NCI-H1930 (cell line): ENCODE data around the gene KANK2.

Source experiments
- DNase-seq, 2 experiments: peaks; one replicate each; lab custom pipeline; 2025; lab: John Stamatoyannopoulos, UW

KANK2 gene

DNA sequence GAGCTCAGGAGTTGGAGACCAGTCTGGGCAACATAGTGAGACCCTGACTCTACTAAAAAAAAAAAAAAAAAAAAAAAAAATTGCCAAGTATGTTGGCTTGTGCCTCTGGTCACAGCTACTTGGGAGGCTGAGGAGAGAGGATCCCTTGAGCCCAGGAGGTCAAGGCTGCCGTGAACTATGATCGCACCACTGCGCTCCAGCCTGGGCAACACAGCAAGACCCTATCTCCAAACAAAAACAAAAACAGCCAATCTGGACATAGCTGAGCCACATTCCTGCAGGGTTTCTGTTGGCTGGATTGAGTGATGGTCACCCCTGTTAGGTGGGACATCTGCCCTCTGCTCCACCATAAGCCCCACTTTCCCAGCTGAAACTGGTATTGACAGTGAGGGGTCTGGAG, 28.5 kb upstream of the KANK2 start:
- no peak for DNase-seq

DNA sequence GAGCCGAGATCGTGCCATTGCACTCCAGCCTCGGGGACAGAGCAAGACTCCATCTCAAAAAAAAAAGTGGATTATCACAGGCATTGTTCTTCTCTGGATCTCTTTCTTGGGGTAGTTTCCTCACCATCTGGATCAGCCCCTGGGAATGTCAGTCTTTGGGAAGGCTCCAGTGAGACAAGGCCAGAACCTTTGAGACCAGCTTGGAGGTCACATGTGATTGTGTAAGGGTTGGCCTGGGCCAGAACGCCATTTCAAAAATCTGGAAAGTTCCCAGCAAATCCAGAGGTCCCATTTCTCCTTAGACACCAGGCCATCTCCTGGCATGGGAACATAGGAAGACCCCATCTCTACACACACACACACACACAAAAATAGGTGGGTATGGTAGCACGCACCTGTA, 27.8 kb upstream of the KANK2 start:
- no peak for DNase-seq

DNA sequence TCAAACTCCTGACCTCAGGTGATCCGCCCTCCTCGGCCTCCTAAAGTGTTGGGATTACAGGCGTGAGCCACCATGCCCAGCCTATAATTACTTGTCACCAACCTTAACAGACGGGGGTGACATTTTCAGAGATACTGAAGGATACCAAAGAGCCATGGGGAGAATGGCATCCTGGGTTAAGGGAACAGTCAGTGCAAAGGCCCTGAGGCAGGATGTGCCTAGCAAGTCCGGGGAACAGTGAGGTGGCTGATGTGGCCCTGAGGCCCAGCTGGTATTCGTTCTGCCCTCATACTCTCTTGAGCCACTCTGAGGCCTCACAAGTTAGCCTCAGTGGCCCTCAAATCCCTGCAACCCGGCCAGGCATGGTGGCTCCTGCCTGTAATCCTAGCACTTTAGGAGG, 27.1 kb upstream of the KANK2 start:
- no peak for DNase-seq

GRCh38 chr19:11223200-11223599, 25.9 kb upstream of the KANK2 start:
- no peak for DNase-seq

DNA sequence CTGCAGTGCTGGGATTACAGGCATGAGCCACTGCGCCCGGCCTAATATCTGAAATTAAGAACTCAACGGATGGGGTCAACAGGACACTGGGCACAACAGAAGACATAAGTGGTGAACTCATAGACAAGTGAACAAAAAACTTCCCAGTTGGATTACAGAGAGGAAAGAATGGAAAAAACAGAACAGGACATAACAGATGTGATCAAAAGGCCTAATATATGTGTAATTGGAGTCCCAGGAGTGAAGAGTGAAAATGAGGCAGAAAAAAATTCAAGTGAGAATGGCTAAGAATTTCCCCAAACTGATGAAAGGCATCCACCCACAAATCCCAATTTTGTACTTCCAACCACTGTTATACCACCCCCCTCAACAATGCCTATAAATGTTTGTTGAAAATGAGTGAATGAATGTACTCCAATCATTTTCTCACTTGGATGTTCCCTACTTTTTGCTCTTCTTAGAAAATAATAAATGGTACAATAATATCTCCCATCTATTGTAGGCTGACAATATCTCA, 23.8 kb upstream of the KANK2 start:
- no peak for DNase-seq

DNA sequence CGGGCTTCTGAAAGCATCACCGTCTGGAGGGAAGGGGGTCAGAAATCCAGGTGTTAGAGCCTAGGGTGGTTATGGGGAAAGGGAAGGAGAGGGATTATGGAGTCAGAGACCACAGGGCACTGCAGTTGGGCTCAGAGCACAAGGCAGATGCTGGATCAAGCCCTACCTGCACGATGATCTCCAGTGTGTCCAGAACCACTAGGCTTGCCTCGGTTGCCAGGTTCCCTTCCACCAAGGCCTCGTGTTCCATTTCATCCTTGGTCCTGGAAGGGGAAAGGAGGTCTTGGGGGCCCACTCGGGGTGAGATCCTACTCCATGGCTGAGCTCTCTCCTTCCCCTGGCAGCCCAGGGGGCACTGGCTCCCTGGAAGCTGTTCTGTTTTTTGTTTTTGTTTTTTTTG, 17.0 kb upstream of the KANK2 start:
- DNase-seq: no peak

DNA sequence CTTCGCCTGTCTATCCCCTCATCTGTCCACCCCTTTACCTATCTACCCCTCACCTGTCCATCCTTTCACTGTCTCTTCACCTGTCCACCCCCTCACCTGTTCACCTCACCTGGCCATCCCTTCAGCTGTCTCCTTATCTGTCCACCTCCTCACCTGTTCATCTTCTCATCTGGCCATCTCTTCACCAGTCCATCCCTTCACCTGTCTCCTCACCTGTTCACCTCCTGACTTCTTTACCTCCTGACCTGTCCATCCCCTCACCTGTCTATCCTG, 13.2 kb upstream of the KANK2 start:
- DNase-seq: no peak

- no peak for DNase-seq
Measured at GRCh38 chr19:11209839-11210655, 12.7 kb upstream of the KANK2 start.

DNA sequence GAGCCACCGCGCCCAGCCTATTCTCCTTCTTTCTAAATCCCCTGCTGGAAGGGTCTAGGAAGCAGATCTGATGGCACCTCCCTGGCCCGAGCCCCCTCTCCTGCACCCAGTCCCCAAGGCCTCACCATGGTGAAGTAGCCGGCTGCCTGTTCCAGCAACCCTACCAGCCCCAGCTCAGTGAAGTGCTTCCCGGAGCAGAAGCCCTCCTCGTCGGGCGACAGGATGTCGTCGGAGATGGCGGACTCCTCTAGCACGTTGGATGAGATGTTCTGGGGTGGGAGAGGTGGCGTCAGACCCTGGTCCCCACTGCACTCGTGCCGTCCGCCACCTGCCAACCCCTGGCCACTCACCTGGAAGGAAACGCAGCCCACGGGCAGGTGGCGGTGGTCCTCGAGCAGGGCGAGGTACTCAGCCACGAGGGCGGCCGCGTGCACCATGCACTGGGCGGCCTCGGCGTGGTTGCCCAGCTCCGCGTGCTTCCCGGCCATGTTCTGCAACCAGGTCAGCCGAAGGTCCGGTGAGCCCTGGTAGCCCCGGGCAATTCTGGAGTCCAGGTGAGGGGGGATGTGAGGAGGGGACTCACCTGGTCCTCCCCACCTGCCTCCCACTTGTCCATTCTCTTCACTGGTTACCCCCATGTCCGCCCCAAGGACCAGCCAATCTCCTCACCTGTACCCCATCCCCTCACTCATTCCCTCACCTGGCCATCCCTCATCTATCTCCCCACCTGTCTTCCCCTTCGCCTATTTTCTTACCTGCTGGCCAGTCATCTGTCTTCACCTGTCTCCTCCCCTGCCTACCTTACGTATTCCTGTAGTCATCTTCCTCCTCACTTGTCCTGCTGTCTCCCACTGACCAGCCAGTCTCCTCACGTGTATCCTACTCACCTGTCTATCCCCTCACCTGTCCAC, 11.5 kb upstream of the KANK2 start:
- no peak for DNase-seq

GRCh38 chr19:11205939-11206570, 8.7 kb upstream of the KANK2 start:
- no peak for DNase-seq

DNA sequence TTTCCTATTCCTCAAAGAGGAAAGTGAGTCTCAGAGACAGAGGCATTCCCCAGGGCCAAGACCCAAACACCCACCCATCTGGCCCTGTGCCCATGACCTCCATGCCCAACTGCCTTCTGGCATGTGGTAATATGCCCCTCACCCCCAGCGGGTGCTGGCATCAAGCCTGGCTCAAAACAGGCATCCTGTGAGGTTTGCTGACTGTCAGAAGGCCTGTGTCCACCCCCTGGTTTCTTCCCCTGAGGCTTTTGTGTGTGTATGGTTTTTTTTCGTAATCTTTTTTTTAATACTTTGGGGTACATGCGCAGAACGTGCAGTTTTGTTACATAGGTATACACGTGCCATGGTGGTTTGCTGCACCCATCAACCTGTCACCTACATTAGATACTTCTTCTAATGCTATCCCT, 7.6 kb upstream of the KANK2 start:
- no peak for DNase-seq

DNA sequence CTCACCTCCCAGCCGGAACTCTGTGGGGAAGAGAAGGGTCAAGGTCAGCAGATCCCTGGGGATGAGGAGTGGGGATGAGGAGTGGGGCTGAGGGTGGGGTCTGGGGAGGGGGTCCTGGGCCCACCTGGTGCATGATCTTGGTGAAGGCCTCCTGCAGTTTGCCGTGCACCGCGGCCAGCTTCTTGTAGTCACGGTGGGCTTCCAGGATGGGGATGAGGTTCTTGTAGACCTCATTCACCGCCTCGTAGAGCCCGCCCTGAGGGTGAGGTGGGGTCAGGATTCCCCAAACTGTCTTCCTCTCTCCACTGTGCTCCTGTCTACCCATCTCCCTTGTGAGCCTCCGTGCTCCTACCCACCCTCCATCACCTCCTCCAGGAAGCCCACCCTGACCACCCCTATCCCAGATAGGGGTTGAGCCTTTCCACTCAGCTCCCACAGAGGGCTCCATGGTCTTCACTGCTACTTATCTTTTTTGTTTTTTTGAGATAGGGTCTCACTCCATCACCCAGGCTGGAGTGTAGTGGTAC, 6.8 kb upstream of the KANK2 start:
- DNase-seq: no peak

DNA sequence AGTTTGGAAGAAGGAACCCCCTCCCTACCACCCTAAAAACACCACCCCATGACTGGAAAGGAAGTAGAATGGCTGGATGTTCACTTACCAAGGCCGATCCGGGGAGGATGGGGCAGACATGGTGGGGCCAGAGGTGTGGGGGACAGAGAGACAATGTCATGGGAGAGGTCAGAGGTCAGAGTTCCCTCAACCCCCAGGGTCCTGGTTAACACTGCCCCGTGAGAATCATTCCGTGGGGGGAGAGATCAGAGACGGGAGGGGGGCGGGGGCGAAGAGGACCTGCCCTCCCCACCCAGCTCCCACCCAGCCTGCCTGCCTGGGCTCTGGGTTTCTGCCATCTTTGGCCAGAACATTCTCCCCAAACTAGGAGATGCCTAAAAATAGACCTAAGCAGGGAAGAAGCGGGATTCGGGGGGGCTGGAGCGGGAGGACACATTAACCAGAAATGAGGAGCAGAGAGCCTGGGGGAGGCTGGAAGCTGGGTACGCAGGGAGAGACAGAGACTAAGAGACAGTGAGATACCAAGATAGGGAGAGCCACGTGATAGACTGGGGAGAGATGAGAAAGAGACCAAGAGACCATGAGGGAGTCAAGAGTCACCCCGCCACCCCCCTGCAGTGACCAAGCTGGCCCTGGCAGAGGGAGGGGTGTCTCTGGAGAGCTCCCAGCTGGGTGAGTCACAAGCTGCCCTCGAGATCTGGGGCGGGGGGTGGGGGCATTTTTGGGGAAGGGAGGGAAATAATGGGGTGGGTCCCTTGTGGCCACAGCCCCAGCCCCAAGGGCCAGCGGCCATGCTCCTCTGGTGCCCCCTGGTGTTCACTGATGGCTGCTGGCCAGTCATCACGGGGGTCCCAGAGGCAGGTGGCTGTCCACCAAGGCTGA, 6.1 kb upstream of the KANK2 start:
- peak in 1 of 2 experiments; percentile 6 for DNase-seq

- DNase-seq: no peak
Measured at GRCh38 chr19:11202488-11203193, 5.3 kb upstream of the KANK2 start.

- DNase-seq: no peak
Measured at GRCh38 chr19:11201791-11202190, 4.4 kb upstream of the KANK2 start.

- DNase-seq: no peak
Measured at GRCh38 chr19:11200931-11201330, 3.6 kb upstream of the KANK2 start.

GRCh38 chr19:11200015-11200574, 2.8 kb upstream of the KANK2 start:
- no peak for DNase-seq

GRCh38 chr19:11199517-11199916, 2.2 kb upstream of the KANK2 start:
- DNase-seq: no peak

DNA sequence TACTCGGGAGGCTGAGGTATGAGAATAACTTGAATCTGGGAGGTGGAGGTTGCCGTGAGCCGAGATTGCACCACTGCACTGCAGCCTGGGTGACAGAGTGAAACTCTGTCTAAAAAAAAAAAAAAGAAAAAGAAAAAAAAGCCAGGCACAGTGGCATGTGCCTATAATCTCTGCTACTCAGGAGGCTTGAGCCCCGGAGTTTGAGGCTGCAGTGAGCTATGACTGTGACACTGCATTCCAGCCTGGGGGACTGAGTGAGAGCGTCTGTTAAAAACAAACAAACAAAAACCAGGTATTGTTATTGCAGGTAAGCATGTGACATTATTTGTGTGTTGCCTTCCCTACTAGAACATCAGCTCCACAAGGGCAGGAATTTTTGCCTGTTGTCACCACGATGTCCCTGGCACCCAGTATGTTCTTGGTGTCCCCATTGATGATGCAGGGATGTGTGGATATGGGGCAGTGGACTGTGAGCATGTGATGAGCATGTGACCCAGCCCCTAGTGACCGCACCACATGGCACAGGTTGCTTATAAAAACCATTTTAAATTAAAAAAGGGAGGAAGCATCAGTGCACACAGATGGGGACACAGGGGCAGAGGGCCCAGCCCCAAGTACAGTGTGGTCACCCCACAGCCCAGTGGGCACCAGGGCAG, 1.6 kb upstream of the KANK2 start:
- DNase-seq: no peak

GRCh38 chr19:11198175-11198534, 810 bp upstream of the KANK2 start:
- no peak for DNase-seq
